Measurements from ENCODE around the gene TNIK. TPM values are rescaled to one million over a fixed set of nuclear protein-coding genes. Genes with fewer than 3 reads are reported as not detected.

TNIK gene
- total RNA-seq, 6 experiments from 2014 or later: 10.6 to 17.2 (median 11.8) TPM

GRCh38 chr3:171364500-171364899 lies 95.7 kb downstream of the TNIK start:
- no peak for DNase-seq
- Mint-ChIP-seq H3K9me3 (no peaks in the 10 kb centered on the region), H3K27ac (no peak overlapping the region), H3K4me3 (no peak overlapping the region), H3K36me3 (ENCODE audit: low read depth) (peaks cover 4% of the 10 kb centered on the region; the same call in 1 of the 2 replicates), H3K27me3 (ENCODE audit: insufficient read depth) (no peaks in the 10 kb centered on the region), H3K4me1 (ENCODE audit: low read depth) (peaks cover 11% of the 10 kb centered on the region)
- TF ChIP-seq CTCF (IDR thresholded peaks at IDR 0.05): no peak

- TF ChIP-seq CTCF (IDR thresholded peaks at IDR 0.05): no peak
- Mint-ChIP-seq H3K27ac (no peak overlapping the region), H3K27me3 (ENCODE audit: insufficient read depth) (no peaks in the 10 kb centered on the region), H3K9me3 (no peaks in the 10 kb centered on the region), H3K36me3 (ENCODE audit: low read depth) (peaks cover 4% of the 10 kb centered on the region; the same call in 1 of the 2 replicates), H3K4me3 (no peak overlapping the region), H3K4me1 (ENCODE audit: low read depth) (peaks cover 11% of the 10 kb centered on the region)
- DNase-seq: no peak
Measured at GRCh38 chr3:171363202-171363601, 97.0 kb downstream of the TNIK start.

- Mint-ChIP-seq H3K27ac (no peak overlapping the region), H3K27me3 (ENCODE audit: insufficient read depth) (no peaks in the 10 kb centered on the region)
- no peak for TF ChIP-seq CTCF (IDR thresholded peaks at IDR 0.05)
Measured at GRCh38 chr3:171362575-171362974, 97.6 kb downstream of the TNIK start.

GRCh38 chr3:171358881-171359198 lies 101.4 kb downstream of the TNIK start:
- DNase-seq: no peak

More at GRCh38 chr3:171362575-171362974, 97.6 kb downstream of the TNIK start:
- no peaks in the 10 kb centered on the region for H3K9me3 Mint-ChIP-seq
- peaks cover 11% of the 10 kb centered on the region for H3K4me1 Mint-ChIP-seq (ENCODE audit: low read depth)
- no peak for DNase-seq
- H3K36me3 Mint-ChIP-seq (ENCODE audit: low read depth): no peaks in the 10 kb centered on the region
- H3K4me3 Mint-ChIP-seq: no peak overlapping the region

GRCh38 chr3:171358181-171358880 lies 101.9 kb downstream of the TNIK start:
- no peak for DNase-seq
- Mint-ChIP-seq H3K9me3 (no peaks in the 10 kb centered on the region), H3K4me1 (ENCODE audit: low read depth) (peaks cover 34% of the 10 kb centered on the region), H3K27me3 (ENCODE audit: insufficient read depth) (no peaks in the 10 kb centered on the region), H3K4me3 (no peak overlapping the region), H3K36me3 (ENCODE audit: low read depth) (no peaks in the 10 kb centered on the region), H3K27ac (no peak overlapping the region)
- TF ChIP-seq CTCF (IDR thresholded peaks at IDR 0.05): no peak

More at GRCh38 chr3:171358881-171359198, 101.4 kb downstream of the TNIK start:
- TF ChIP-seq CTCF (IDR thresholded peaks at IDR 0.05): no peak
- H3K4me3 Mint-ChIP-seq: no peak overlapping the region
- H3K9me3 Mint-ChIP-seq: no peaks in the 10 kb centered on the region
- no peaks in the 10 kb centered on the region for H3K36me3 Mint-ChIP-seq (ENCODE audit: low read depth)
- H3K27me3 Mint-ChIP-seq (ENCODE audit: insufficient read depth): no peaks in the 10 kb centered on the region
- peaks cover 33% of the 10 kb centered on the region for H3K4me1 Mint-ChIP-seq (ENCODE audit: low read depth)
- no peak overlapping the region for H3K27ac Mint-ChIP-seq

Data from HFFc6 (cell line).